KMS-11 (cell line): Measurements from ENCODE around the gene GPRIN2.

Experiments used
- H2AFZ ChIP-seq: fragments of 200-600 bp; sonication (generic); 2 replicates; pipeline ENCODE4 v1.6.1; 2016; ENCODE audit warnings: antibody characterized with exemption, mixed run types, low read depth
- H3K27ac ChIP-seq: fragments of 200-600 bp; sonication (generic); 2 replicates; pipeline ENCODE4 v1.6.1; 2016; ENCODE audit warnings: mild to moderate bottlenecking, mixed run types
- H3K27me3 ChIP-seq: fragments of 200-600 bp; sonication (generic); 2 replicates; pipeline ENCODE4 v1.6.1; 2017; ENCODE audit warnings: mild to moderate bottlenecking, low read depth, mixed run types, moderate library complexity; ENCODE audit not compliant: insufficient read depth
- H3K36me3 ChIP-seq: fragments of 200-600 bp; sonication (generic); 2 replicates; pipeline ENCODE4 v1.6.1; 2017; ENCODE audit warnings: mild to moderate bottlenecking, mixed run types; ENCODE audit not compliant: insufficient read depth
- H3K4me1 ChIP-seq: fragments of 200-600 bp; sonication (generic); 2 replicates; pipeline ENCODE4 v1.6.1; 2016; ENCODE audit warnings: mild to moderate bottlenecking, low read depth, mixed run types; ENCODE audit not compliant: poor library complexity, severe bottlenecking
- H3K4me2 ChIP-seq: fragments of 200-600 bp; sonication (generic); 2 replicates; pipeline ENCODE4 v1.7.0; 2016; ENCODE audit warnings: mild to moderate bottlenecking, mixed run types
- H3K4me3 ChIP-seq: fragments of 200-600 bp; sonication (generic); IDR thresholded peaks from 2 replicates; pipeline ENCODE4 v1.6.1; 2017; ENCODE audit warnings: low read depth, low read length, mixed read lengths; ENCODE audit not compliant: insufficient read depth
- H3K79me2 ChIP-seq: fragments of 200-600 bp; sonication (generic); 2 replicates; pipeline ENCODE4 v1.6.1; 2016; ENCODE audit warnings: low read depth, mixed run types; ENCODE audit not compliant: insufficient read depth
- H3K9ac ChIP-seq: fragments of 200-600 bp; sonication (generic); 2 replicates; pipeline ENCODE4 v1.6.1; 2016; ENCODE audit warnings: mild to moderate bottlenecking, mixed run types
- H4K20me1 ChIP-seq: fragments of 200-600 bp; sonication (generic); 2 replicates; pipeline ENCODE4 v1.6.1; 2016; ENCODE audit warnings: mild to moderate bottlenecking, mixed run types; ENCODE audit not compliant: insufficient read depth
- TF ChIP-seq, protein P1 (sequence below): fragments of 200-600 bp; sonication (generic); conservative IDR thresholded peaks from 2 replicates; pipeline ENCODE4 v1.6.1; 2017; ENCODE audit warnings: low read depth, mild to moderate bottlenecking, antibody characterized with exemption, low read length, moderate library complexity, mixed read lengths

GPRIN2 gene

DNA sequence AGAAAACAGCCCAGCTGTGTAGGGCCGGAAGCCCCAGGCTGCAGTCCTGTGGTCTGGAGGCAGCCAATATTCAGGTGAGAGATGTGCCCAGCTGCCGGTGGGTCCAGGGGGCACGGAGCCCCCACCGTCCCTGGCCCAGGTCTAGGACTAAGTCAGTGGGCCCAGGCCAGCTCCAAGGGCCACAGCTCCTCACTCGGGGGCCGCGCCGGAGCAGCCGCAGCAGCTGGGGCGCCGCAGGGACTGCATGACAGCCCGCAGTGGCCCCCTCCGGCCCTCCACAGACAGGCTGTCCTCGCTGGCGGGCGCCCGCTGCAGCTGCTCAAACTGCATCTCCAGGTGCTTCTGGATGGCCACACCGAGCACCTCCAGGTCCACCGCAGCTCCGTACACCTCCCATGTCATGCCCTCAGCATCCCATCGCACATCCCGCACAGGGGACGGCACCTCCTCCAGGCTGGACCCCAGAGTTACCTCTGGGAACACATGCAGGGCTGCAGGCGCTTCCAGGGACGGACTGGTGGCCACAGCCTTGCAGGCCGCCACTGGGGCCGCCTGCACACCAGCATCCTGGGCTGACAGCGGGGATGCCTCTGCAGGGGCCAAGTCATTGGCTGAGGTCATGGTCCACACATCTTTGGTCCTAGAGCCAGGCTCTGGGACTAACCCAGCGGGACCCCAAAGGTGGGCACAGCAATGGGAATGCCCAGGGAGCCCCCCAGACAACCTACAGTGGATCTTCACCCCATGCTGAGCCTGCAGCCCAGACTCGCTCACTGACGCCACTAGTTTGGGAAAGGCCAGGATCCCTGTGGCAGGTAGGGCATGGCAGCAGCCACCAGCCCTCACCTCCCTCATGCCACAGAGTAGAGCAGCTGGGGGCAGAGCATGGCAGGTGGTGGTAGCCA is 7.0 kb downstream of the GPRIN2 start:
- H3K9ac ChIP-seq: no peak overlapping the region
- no peak overlapping the region for H3K4me2 ChIP-seq
- no peaks in the 10 kb centered on the region for H3K79me2 ChIP-seq
- H3K27me3 ChIP-seq: no peaks in the 10 kb centered on the region
- H4K20me1 ChIP-seq: no peaks in the 10 kb centered on the region
- H2AFZ ChIP-seq: no peak overlapping the region
- no peaks in the 10 kb centered on the region for H3K36me3 ChIP-seq
- no peaks in the 10 kb centered on the region for H3K4me1 ChIP-seq
- no peak overlapping the region for H3K4me3 ChIP-seq
- TF ChIP-seq, protein P1, sequence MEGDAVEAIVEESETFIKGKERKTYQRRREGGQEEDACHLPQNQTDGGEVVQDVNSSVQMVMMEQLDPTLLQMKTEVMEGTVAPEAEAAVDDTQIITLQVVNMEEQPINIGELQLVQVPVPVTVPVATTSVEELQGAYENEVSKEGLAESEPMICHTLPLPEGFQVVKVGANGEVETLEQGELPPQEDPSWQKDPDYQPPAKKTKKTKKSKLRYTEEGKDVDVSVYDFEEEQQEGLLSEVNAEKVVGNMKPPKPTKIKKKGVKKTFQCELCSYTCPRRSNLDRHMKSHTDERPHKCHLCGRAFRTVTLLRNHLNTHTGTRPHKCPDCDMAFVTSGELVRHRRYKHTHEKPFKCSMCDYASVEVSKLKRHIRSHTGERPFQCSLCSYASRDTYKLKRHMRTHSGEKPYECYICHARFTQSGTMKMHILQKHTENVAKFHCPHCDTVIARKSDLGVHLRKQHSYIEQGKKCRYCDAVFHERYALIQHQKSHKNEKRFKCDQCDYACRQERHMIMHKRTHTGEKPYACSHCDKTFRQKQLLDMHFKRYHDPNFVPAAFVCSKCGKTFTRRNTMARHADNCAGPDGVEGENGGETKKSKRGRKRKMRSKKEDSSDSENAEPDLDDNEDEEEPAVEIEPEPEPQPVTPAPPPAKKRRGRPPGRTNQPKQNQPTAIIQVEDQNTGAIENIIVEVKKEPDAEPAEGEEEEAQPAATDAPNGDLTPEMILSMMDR: no peak
- no peak overlapping the region for H3K27ac ChIP-seq

GRCh38 chr10:46548498-46549090 is 7.9 kb downstream of the GPRIN2 start:
- H3K9ac ChIP-seq: no peak overlapping the region
- no peaks in the 10 kb centered on the region for H4K20me1 ChIP-seq
- TF ChIP-seq, protein P1: no peak
- no peaks in the 10 kb centered on the region for H3K79me2 ChIP-seq
- H3K27ac ChIP-seq: no peak overlapping the region
- no peaks in the 10 kb centered on the region for H3K27me3 ChIP-seq
- no peak overlapping the region for H3K4me2 ChIP-seq
- H2AFZ ChIP-seq: no peak overlapping the region
- no peaks in the 10 kb centered on the region for H3K36me3 ChIP-seq
- H3K4me3 ChIP-seq: no peak overlapping the region
- no peaks in the 10 kb centered on the region for H3K4me1 ChIP-seq

DNA sequence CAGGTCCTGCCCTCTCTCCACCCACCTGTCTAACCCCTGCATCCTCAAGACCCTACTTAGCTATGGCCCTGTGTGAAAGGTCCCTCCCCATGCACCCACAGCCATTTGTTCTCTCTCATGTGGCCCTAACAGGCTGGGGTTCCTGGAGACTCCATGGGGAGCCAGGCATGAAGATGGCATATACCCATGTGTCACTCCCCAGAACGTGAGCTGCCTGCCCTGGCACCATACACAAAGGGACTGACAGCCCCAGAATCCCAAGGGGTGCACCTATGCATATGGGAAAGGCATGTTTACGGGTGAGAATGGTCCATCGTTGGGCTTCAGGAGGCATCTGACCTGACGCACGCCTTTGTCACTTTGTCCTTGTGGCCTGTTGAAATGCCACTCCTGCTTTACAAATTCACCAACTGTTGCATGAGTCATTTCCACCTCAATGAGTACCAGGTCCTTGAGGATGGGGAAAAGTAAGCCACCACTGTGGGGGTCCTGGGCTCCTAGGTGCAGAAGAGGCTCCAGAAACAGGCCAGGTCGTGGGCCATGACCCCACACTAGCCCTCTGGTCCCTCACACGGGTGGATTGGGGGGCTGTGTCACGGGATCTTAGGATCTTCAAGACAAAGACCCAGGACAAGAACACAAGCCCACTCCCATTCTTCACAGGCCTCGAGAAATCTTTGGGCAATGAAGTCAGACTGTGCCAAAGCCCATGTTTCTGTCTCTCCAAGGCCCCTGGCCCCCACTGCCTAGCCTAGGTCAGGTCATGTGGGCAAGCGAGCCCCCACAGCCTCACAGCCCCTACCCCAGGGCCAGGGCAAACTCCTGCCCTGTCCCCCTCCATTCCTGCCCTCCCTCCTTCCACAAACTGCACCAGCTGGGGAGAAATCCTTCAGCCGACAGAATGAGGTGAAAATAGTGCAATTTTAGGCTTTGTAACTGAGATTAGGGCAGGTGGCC is 8.6 kb downstream of the GPRIN2 start:
- Histone ChIP-seq H3K27me3 (no peaks in the 10 kb centered on the region), H4K20me1 (no peaks in the 10 kb centered on the region), H3K27ac (no peak overlapping the region), H3K4me1 (no peaks in the 10 kb centered on the region), H3K36me3 (no peaks in the 10 kb centered on the region), H2AFZ (no peak overlapping the region), H3K4me2 (no peak overlapping the region), H3K79me2 (no peaks in the 10 kb centered on the region), H3K9ac (no peak overlapping the region), H3K4me3 (no peak overlapping the region)
- TF ChIP-seq, protein P1: no peak
